BLaER1 (cell line): ENCODE data around the gene LMX1A.

Experiments used
- H3K27ac ChIP-seq: shearing (Covaris generic); formaldehyde crosslinking; 2 replicates; pipeline ENCODE4 v1.8.1; 2022
- H3K27me3 ChIP-seq: shearing (Covaris generic); formaldehyde crosslinking; 2 replicates; pipeline ENCODE4 v1.8.1; 2022
- H3K36me3 ChIP-seq: shearing (Covaris generic); formaldehyde crosslinking; 2 replicates; pipeline ENCODE4 v1.8.1; 2022
- H3K4me1 ChIP-seq: shearing (Covaris generic); formaldehyde crosslinking; 2 replicates; pipeline ENCODE4 v1.8.1; 2022
- H3K4me2 ChIP-seq: shearing (Covaris generic); formaldehyde crosslinking; 2 replicates; pipeline ENCODE4 v1.8.1; 2022
- H3K4me3 ChIP-seq: shearing (Covaris generic); formaldehyde crosslinking; 2 replicates; pipeline ENCODE4 v1.8.1; 2022
- H3K9ac ChIP-seq: shearing (Covaris generic); formaldehyde crosslinking; 2 replicates; pipeline ENCODE4 v1.8.1; 2022
- H3K9me3 ChIP-seq: shearing (Covaris generic); formaldehyde crosslinking; 2 replicates; pipeline ENCODE4 v1.8.1; 2022
- H4K20me1 ChIP-seq: shearing (Covaris generic); formaldehyde crosslinking; 2 replicates; pipeline ENCODE4 v1.8.1; 2022
- Cebpa-rat ChIP-seq: shearing (Covaris generic); IDR thresholded peaks from 2 replicates; pipeline ENCODE4 v1.8.1; 2022

LMX1A gene

GRCh38 chr1:165207853-165208515 is 148.5 kb downstream of the LMX1A start:
- Histone ChIP-seq H3K4me3 (no peak overlapping the region), H3K27ac (no peak overlapping the region), H3K9ac (no peak overlapping the region), H3K4me1 (no peaks in the 10 kb centered on the region), H3K36me3 (no peaks in the 10 kb centered on the region), H3K27me3 (no peaks in the 10 kb centered on the region), H3K9me3 (no peaks in the 10 kb centered on the region), H3K4me2 (no peak overlapping the region), H4K20me1 (no peaks in the 10 kb centered on the region)
- TF ChIP-seq Cebpa-rat: no peak

- Histone ChIP-seq H3K4me1 (no peaks in the 10 kb centered on the region), H3K9ac (no peak overlapping the region), H3K9me3 (no peaks in the 10 kb centered on the region), H3K36me3 (no peaks in the 10 kb centered on the region), H3K27me3 (no peaks in the 10 kb centered on the region), H3K27ac (no peak overlapping the region), H3K4me2 (no peak overlapping the region), H4K20me1 (no peaks in the 10 kb centered on the region), H3K4me3 (no peak overlapping the region)
- no peak for TF ChIP-seq Cebpa-rat
Observed at GRCh38 chr1:165205145-165205544, 151.4 kb downstream of the LMX1A start.

GRCh38 chr1:165204548-165204947 is 152.0 kb downstream of the LMX1A start:
- no peak overlapping the region for H3K27ac ChIP-seq
- no peaks in the 10 kb centered on the region for H3K9me3 ChIP-seq
- no peaks in the 10 kb centered on the region for H4K20me1 ChIP-seq
- H3K27me3 ChIP-seq: no peaks in the 10 kb centered on the region
- TF ChIP-seq Cebpa-rat: no peak
- no peak overlapping the region for H3K4me3 ChIP-seq
- no peak overlapping the region for H3K9ac ChIP-seq
- no peaks in the 10 kb centered on the region for H3K4me1 ChIP-seq
- no peaks in the 10 kb centered on the region for H3K36me3 ChIP-seq
- no peak overlapping the region for H3K4me2 ChIP-seq

GRCh38 chr1:165191087-165191486 is 165.4 kb downstream of the LMX1A start:
- no peak overlapping the region for H3K4me3 ChIP-seq
- no peak overlapping the region for H3K9ac ChIP-seq
- no peak overlapping the region for H3K27ac ChIP-seq
- H4K20me1 ChIP-seq: no peaks in the 10 kb centered on the region
- no peaks in the 10 kb centered on the region for H3K9me3 ChIP-seq
- H3K4me2 ChIP-seq: no peak overlapping the region
- no peak for TF ChIP-seq Cebpa-rat
- no peaks in the 10 kb centered on the region for H3K27me3 ChIP-seq
- no peaks in the 10 kb centered on the region for H3K36me3 ChIP-seq
- H3K4me1 ChIP-seq: no peaks in the 10 kb centered on the region

- no peaks in the 10 kb centered on the region for H4K20me1 ChIP-seq
- H3K36me3 ChIP-seq: no peaks in the 10 kb centered on the region
- H3K4me3 ChIP-seq: no peak overlapping the region
- H3K27ac ChIP-seq: no peak overlapping the region
- H3K4me2 ChIP-seq: no peak overlapping the region
- 0 out of 2 replicates have a peak, but pooled peaks cover 3% of the 10 kb centered on the region for H3K9me3 ChIP-seq
- H3K4me1 ChIP-seq: no peaks in the 10 kb centered on the region
- no peak overlapping the region for H3K9ac ChIP-seq
- no peak for TF ChIP-seq Cebpa-rat
- no peaks in the 10 kb centered on the region for H3K27me3 ChIP-seq
Observed at GRCh38 chr1:165189913-165190312, 166.6 kb downstream of the LMX1A start.

- H4K20me1 ChIP-seq: no peaks in the 10 kb centered on the region
- peaks cover 12% of the 10 kb centered on the region for H3K9me3 ChIP-seq
- no peak overlapping the region for H3K27ac ChIP-seq
- TF ChIP-seq Cebpa-rat: no peak
- H3K4me1 ChIP-seq: no peaks in the 10 kb centered on the region
- no peak overlapping the region for H3K4me2 ChIP-seq
- H3K9ac ChIP-seq: no peak overlapping the region
- H3K36me3 ChIP-seq: no peaks in the 10 kb centered on the region
- no peaks in the 10 kb centered on the region for H3K27me3 ChIP-seq
- H3K4me3 ChIP-seq: no peak overlapping the region
Observed at GRCh38 chr1:165189011-165189410, 167.5 kb downstream of the LMX1A start.

GRCh38 chr1:165187031-165188009 is 169.2 kb downstream of the LMX1A start:
- no peaks in the 10 kb centered on the region for H3K27me3 ChIP-seq
- H3K4me3 ChIP-seq: no peak overlapping the region
- no peaks in the 10 kb centered on the region for H3K36me3 ChIP-seq
- H3K9me3 ChIP-seq: peaks cover 29% of the 10 kb centered on the region
- H3K4me2 ChIP-seq: no peak overlapping the region
- no peaks in the 10 kb centered on the region for H3K4me1 ChIP-seq
- TF ChIP-seq Cebpa-rat: no peak
- H3K27ac ChIP-seq: no peak overlapping the region
- H4K20me1 ChIP-seq: no peaks in the 10 kb centered on the region
- no peak overlapping the region for H3K9ac ChIP-seq

GRCh38 chr1:165185161-165185889 is 171.2 kb downstream of the LMX1A start:
- TF ChIP-seq Cebpa-rat: no peak
- no peaks in the 10 kb centered on the region for H4K20me1 ChIP-seq
- H3K9ac ChIP-seq: no peak overlapping the region
- H3K4me3 ChIP-seq: no peak overlapping the region
- no peaks in the 10 kb centered on the region for H3K4me1 ChIP-seq
- H3K9me3 ChIP-seq: peaks cover 32% of the 10 kb centered on the region
- no peak overlapping the region for H3K4me2 ChIP-seq
- H3K27ac ChIP-seq: no peak overlapping the region
- no peaks in the 10 kb centered on the region for H3K36me3 ChIP-seq
- no peaks in the 10 kb centered on the region for H3K27me3 ChIP-seq

GRCh38 chr1:165182975-165183374 is 173.5 kb downstream of the LMX1A start:
- H3K9ac ChIP-seq: no peak overlapping the region
- H3K27me3 ChIP-seq: no peaks in the 10 kb centered on the region

More at GRCh38 chr1:165182975-165183374, 173.5 kb downstream of the LMX1A start:
- Histone ChIP-seq H3K9me3 (peaks cover 32% of the 10 kb centered on the region), H4K20me1 (no peaks in the 10 kb centered on the region), H3K36me3 (no peaks in the 10 kb centered on the region), H3K27ac (no peak overlapping the region), H3K4me3 (no peak overlapping the region), H3K4me1 (peaks cover 10% of the 10 kb centered on the region), H3K4me2 (no peak overlapping the region)
- TF ChIP-seq Cebpa-rat: no peak
